ENCODE results near the gene MAGEF1. TPM values are rescaled to one million over a fixed set of nuclear protein-coding genes. Genes with fewer than 3 reads are reported as not detected.

Gene MAGEF1, protein sequence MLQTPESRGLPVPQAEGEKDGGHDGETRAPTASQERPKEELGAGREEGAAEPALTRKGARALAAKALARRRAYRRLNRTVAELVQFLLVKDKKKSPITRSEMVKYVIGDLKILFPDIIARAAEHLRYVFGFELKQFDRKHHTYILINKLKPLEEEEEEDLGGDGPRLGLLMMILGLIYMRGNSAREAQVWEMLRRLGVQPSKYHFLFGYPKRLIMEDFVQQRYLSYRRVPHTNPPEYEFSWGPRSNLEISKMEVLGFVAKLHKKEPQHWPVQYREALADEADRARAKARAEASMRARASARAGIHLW
- 27.2 to 33.0 TPM (median 31.7 TPM) in 5 replicates for total RNA-seq (2022; extraction: Qiagen RNA extraction; ENCODE audit: low read depth)

DNA sequence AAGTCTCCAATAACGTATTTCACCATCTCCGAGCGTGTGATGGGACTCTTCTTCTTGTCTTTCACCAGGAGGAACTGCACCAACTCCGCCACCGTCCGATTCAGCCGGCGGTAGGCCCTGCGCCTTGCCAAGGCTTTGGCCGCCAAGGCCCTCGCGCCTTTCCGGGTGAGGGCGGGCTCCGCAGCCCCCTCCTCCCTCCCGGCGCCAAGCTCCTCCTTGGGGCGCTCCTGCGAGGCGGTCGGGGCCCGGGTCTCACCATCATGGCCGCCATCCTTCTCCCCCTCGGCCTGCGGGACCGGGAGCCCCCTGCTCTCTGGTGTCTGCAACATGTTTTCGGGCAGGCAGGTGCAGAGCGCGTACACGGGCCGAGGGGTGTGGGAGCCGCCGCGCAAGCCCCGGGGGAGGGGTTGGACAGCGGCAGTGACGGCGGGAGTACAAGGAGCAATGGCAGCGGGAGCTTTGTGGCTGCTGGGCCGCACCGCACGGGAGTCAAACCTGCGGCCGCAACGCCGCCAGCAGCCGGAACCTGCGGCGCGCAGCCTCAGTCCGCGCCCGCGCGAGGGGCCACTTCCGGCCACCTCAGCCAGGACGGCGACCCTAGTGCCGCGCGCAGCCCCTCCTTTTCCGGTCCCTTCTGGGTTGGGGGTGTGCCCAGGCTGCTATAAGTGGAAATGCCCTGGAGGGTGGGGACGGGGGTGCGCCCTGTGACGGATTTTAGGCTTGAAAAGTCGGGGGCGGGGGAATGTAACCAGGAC lies at the start of gene MAGEF1:
MAGEF1 (minus strand) TSS at position 572 of the 755 bp plus-strand sequence; CDS start at position 329, 243 bp downstream.

Other genes with a start within 250 kb of the MAGEF1 start
- 0.30 to 0.95 TPM (median 0.37 TPM) in 5 replicates for gene EPHB3, start 150.3 kb downstream of the MAGEF1 start, total RNA-seq (2022; extraction: Qiagen RNA extraction; ENCODE audit: low read depth)
- 8.3 to 10.2 TPM (median 9.6 TPM) in 5 replicates for gene VPS8, start 100.1 kb upstream of the MAGEF1 start, total RNA-seq (2022; extraction: Qiagen RNA extraction; ENCODE audit: low read depth)